H9 (cell line): Measurements from ENCODE around the gene MRAS. TPM values are rescaled to one million over a fixed set of nuclear protein-coding genes. Genes with fewer than 3 reads are reported as not detected.

Experiments
- DNase-seq: peaks from one replicate; pipeline ENCODE4 v3.0.0-alpha.2; 2017
- H2AFZ ChIP-seq: one replicate; pipeline ENCODE4 v1.6.1; 2013; ENCODE audit warnings: mild to moderate bottlenecking, low read length, control low read depth, moderate library complexity
- H2AK5ac ChIP-seq: 2 replicates; pipeline ENCODE4 v1.6.1; 2013; ENCODE audit warnings: low read length, control low read depth, mixed read lengths; ENCODE audit not compliant: insufficient read length
- H2BK120ac ChIP-seq: one replicate; pipeline ENCODE4 v1.6.1; 2013; ENCODE audit warnings: low read depth, mild to moderate bottlenecking, low read length, control low read depth, inconsistent platforms; ENCODE audit not compliant: poor library complexity, severe bottlenecking
- H2BK12ac ChIP-seq: 2 replicates; pipeline ENCODE4 v1.6.1; 2013; ENCODE audit warnings: low read length, control low read depth, mixed read lengths, low read depth; ENCODE audit not compliant: insufficient read length
- H2BK15ac ChIP-seq: 2 replicates; pipeline ENCODE4 v1.6.1; 2013; ENCODE audit warnings: low read depth, low read length, control low read depth
- H2BK20ac ChIP-seq: one replicate; pipeline ENCODE4 v1.6.1; 2013; ENCODE audit warnings: low read depth, mild to moderate bottlenecking, low read length, control low read depth, inconsistent platforms; ENCODE audit not compliant: poor library complexity, severe bottlenecking
- H2BK5ac ChIP-seq: 2 replicates; pipeline ENCODE4 v1.6.1; 2013; ENCODE audit warnings: low read length, control low read depth, mixed read lengths; ENCODE audit not compliant: insufficient read length
- H3K14ac ChIP-seq: 2 replicates; pipeline ENCODE4 v1.6.1; 2013; ENCODE audit warnings: low read length, control low read depth; ENCODE audit not compliant: insufficient read depth
- H3K18ac ChIP-seq: 2 replicates; pipeline ENCODE4 v1.6.1; 2013; ENCODE audit warnings: low read depth, mild to moderate bottlenecking, mixed read lengths, low read length, control low read depth; ENCODE audit not compliant: insufficient read length
- H3K23ac ChIP-seq: 2 replicates; pipeline ENCODE4 v1.6.1; 2013; ENCODE audit warnings: low read length, control low read depth, mixed read lengths, low read depth; ENCODE audit not compliant: insufficient read length
- H3K23me2 ChIP-seq: 2 replicates; pipeline ENCODE4 v1.6.1; 2013; ENCODE audit warnings: low read depth, mild to moderate bottlenecking, mixed read lengths, low read length, control low read depth; ENCODE audit not compliant: insufficient read length, poor library complexity, severe bottlenecking
- H3K27ac ChIP-seq: 2 replicates; pipeline ENCODE4 v1.5.1; 2013; ENCODE audit warnings: low read length, control low read depth, mixed read lengths, low read depth; ENCODE audit not compliant: insufficient read length
- H3K27me3 ChIP-seq: 2 replicates; pipeline ENCODE4 v1.6.1; 2013; ENCODE audit warnings: low read length, control low read depth, inconsistent platforms; ENCODE audit not compliant: insufficient read depth
- H3K4ac ChIP-seq: 2 replicates; pipeline ENCODE4 v1.6.1; 2013; ENCODE audit warnings: low read depth, mild to moderate bottlenecking, control low read depth, inconsistent platforms, low read length, moderate library complexity
- H3K4me1 ChIP-seq: 2 replicates; pipeline ENCODE4 v1.6.1; 2013; ENCODE audit warnings: low read length, control low read depth, inconsistent platforms; ENCODE audit not compliant: insufficient read depth
- H3K4me2 ChIP-seq: 2 replicates; pipeline ENCODE4 v1.6.1; 2013; ENCODE audit warnings: low read length, control low read depth, mixed read lengths; ENCODE audit not compliant: insufficient read length, insufficient read depth
- H3K56ac ChIP-seq: 2 replicates; pipeline ENCODE4 v1.6.1; 2013; ENCODE audit warnings: low read depth, mild to moderate bottlenecking, mixed read lengths, low read length, control low read depth; ENCODE audit not compliant: insufficient read length
- H3K79me1 ChIP-seq: 2 replicates; pipeline ENCODE4 v1.6.1; 2013; ENCODE audit warnings: low read depth, mild to moderate bottlenecking, moderate library complexity, low read length, control low read depth, inconsistent platforms; ENCODE audit not compliant: insufficient read depth, poor library complexity, severe bottlenecking
- H3K79me2 ChIP-seq: 2 replicates; pipeline ENCODE4 v1.6.1; 2013; ENCODE audit warnings: low read length, control low read depth, inconsistent platforms; ENCODE audit not compliant: insufficient read depth
- H3K9ac ChIP-seq: 2 replicates; pipeline ENCODE4 v1.6.1; 2013; ENCODE audit warnings: low read length, control low read depth, mixed read lengths; ENCODE audit not compliant: insufficient read length; ENCODE audit errors: extremely low read depth
- H3K9me3 ChIP-seq: one replicate; pipeline ENCODE4 v1.6.1; 2013; ENCODE audit warnings: low read depth, low read length, inconsistent platforms; ENCODE audit not compliant: control insufficient read depth
- H3T11ph ChIP-seq: one replicate; pipeline ENCODE4 v1.6.1; 2013; ENCODE audit warnings: mild to moderate bottlenecking, low read length, control low read depth, inconsistent platforms
- H4K20me1 ChIP-seq: one replicate; pipeline ENCODE4 v1.6.1; 2013; ENCODE audit not compliant: control insufficient read depth, insufficient read length, insufficient read depth
- H4K5ac ChIP-seq: 2 replicates; pipeline ENCODE4 v1.6.1; 2013; ENCODE audit warnings: low read depth, mild to moderate bottlenecking, mixed read lengths, low read length, control low read depth; ENCODE audit not compliant: insufficient read length
- H4K8ac ChIP-seq: replicated peaks from 2 replicates; pipeline ENCODE4 v1.6.1; 2013; ENCODE audit warnings: low read length, control low read depth, mixed read lengths, low read depth; ENCODE audit not compliant: insufficient read length
- H4K91ac ChIP-seq: 2 replicates; pipeline ENCODE4 v1.6.1; 2013; ENCODE audit warnings: low read depth, mild to moderate bottlenecking, moderate library complexity, mixed read lengths, low read length, control low read depth; ENCODE audit not compliant: insufficient read length
- H3K27ac Mint-ChIP-seq, 3 experiments: 2 replicates in 2 of 3; 3 replicates in 1 of 3; pipeline ENCODE4 v1.8.0; 2020 to 2021; ENCODE audit warnings: mixed read lengths in 3 of 3, mild to moderate bottlenecking in 1 of 3, moderate library complexity in 1 of 3
- H3K27me3 Mint-ChIP-seq: 2 replicates; pipeline ENCODE4 v1.8.0; 2021; ENCODE audit warnings: low read depth, mild to moderate bottlenecking, moderate library complexity, mixed read lengths
- H3K36me3 Mint-ChIP-seq, 3 experiments: 2 replicates in 2 of 3; 3 replicates in 1 of 3; pipeline ENCODE4 v1.8.0; 2020 to 2021; ENCODE audit warnings: low read depth in 3 of 3, mixed read lengths in 3 of 3; ENCODE audit not compliant: insufficient read depth in 1 of 3
- H3K4me1 Mint-ChIP-seq, 2 experiments: 2 replicates each; pipeline ENCODE4 v1.8.0; 2020; ENCODE audit warnings: mixed read lengths in 2 of 2
- H3K4me3 Mint-ChIP-seq, 2 experiments: 2 replicates in 1 of 2; 3 replicates in 1 of 2; pipeline ENCODE4 v1.8.0; 2020 to 2021; ENCODE audit warnings: mild to moderate bottlenecking in 2 of 2, mixed read lengths in 2 of 2, moderate library complexity in 1 of 2
- H3K9me3 Mint-ChIP-seq, 2 experiments: 2 replicates in 1 of 2; 3 replicates in 1 of 2; pipeline ENCODE4 v1.8.0; 2020; ENCODE audit warnings: mild to moderate bottlenecking in 2 of 2, mixed read lengths in 2 of 2, moderate library complexity in 1 of 2
- CTCF ChIP-seq: fragments of 200-600 bp; sonication (generic); conservative IDR thresholded peaks from 3 replicates; pipeline ENCODE4 v1.8.0; 2021; ENCODE audit warnings: antibody characterized with exemption, mild to moderate bottlenecking
- WGBS: extraction: QIAGEN DNeasy Blood & Tissue Kit; methylation state at CpG from one replicate; pipeline ENCODE4 v1.1.7; 2013; ENCODE audit warnings: missing lambda C conversion rate, low lambda C conversion rate, mixed read lengths; ENCODE audit not compliant: insufficient read length; ENCODE audit errors: extremely low coverage; 5-methylcytosine and 5-hydroxymethylcytosine counted together
- total RNA-seq: library from RNA; stranded (reverse); gene quantifications from 2 replicates; pipeline ENCODE4 v1.2.1, GENCODE V29; 2021

MRAS gene
- total RNA-seq, 1 experiment from 2014 or later: 10.9 TPM

GRCh38 chr3:138336454-138336999 is 11.9 kb upstream of the MRAS start:
- H4K20me1 ChIP-seq: no peaks in the 10 kb centered on the region
- Mint-ChIP-seq H3K27me3 (no peaks in the 10 kb centered on the region; the same call in 1 of the 2 replicates), H3K4me1 (peaks cover 31 to 35% of the 10 kb centered on the region in 2 experiments), H3K36me3 (no peaks in the 10 kb centered on the region), H3K4me3 (no peak overlapping the region), H3K9me3 (no peaks in the 10 kb centered on the region), H3K27ac (peak overlapping the region in 2 of 3 experiments; percentile 61 to 63; a peak in 3 of 7 replicates)
- H2BK20ac ChIP-seq: no peak overlapping the region
- H3K4me2 ChIP-seq: no peak overlapping the region
- no peak overlapping the region for H3T11ph ChIP-seq
- no peak overlapping the region for H2AK5ac ChIP-seq
- H3K56ac ChIP-seq: no peak overlapping the region
- no peaks in the 10 kb centered on the region for H3K79me2 ChIP-seq
- no peak overlapping the region for H4K91ac ChIP-seq
- H3K79me1 ChIP-seq: no peaks in the 10 kb centered on the region
- no peak overlapping the region for H2BK15ac ChIP-seq
- no peaks in the 10 kb centered on the region for H3K9me3 ChIP-seq
- no peaks in the 10 kb centered on the region for H3K23me2 ChIP-seq
- DNase-seq: no peak
- no peak overlapping the region for H3K27ac ChIP-seq
- no peak overlapping the region for H2AFZ ChIP-seq
- no peak overlapping the region for H4K5ac ChIP-seq
- no peak overlapping the region for H3K18ac ChIP-seq
- H3K23ac ChIP-seq: no peak overlapping the region
- H2BK5ac ChIP-seq: no peak overlapping the region
- no peak overlapping the region for H3K9ac ChIP-seq
- H3K4me1 ChIP-seq: peaks cover 13% of the 10 kb centered on the region; the same call in 1 of the 2 replicates
- H4K8ac ChIP-seq: no peak overlapping the region
- WGBS: no CpG with 5 or more reads among the region's 4 CpGs
- H3K27me3 ChIP-seq: no peaks in the 10 kb centered on the region
- no peak overlapping the region for H2BK12ac ChIP-seq
- no peak overlapping the region for H3K4ac ChIP-seq
- H3K14ac ChIP-seq: no peak overlapping the region
- no peak for TF ChIP-seq CTCF
- H2BK120ac ChIP-seq: no peak overlapping the region
